GM12872 (cell line): ENCODE results near the gene OR51B2.

Experiments used
- CTCF ChIP-seq: IDR thresholded peaks from 3 replicates; pipeline ENCODE4 v1.5.1; 2011; ENCODE audit warnings: low read depth, mild to moderate bottlenecking, low read length, moderate library complexity; ENCODE audit not compliant: insufficient read depth

OR51B2 gene

GRCh38 chr11:5336331-5336730 lies 12.2 kb upstream of the OR51B2 start:
- TF ChIP-seq CTCF: no peak

GRCh38 chr11:5335170-5335569 lies 11.1 kb upstream of the OR51B2 start:
- no peak for TF ChIP-seq CTCF

- no peak for TF ChIP-seq CTCF
These were observed 6.8 kb downstream of the OR51B2 start for GRCh38 chr11:5317292-5317691.

- TF ChIP-seq CTCF: no peak
These were observed 13.7 kb downstream of the OR51B2 start for GRCh38 chr11:5310423-5310822.

GRCh38 chr11:5307256-5308019 lies 16.7 kb downstream of the OR51B2 start:
- no peak for TF ChIP-seq CTCF

- TF ChIP-seq CTCF: no peak
These were observed 20.1 kb downstream of the OR51B2 start for GRCh38 chr11:5304046-5304445.

- TF ChIP-seq CTCF: no peak
These were observed 20.5 kb downstream of the OR51B2 start for GRCh38 chr11:5303626-5304025.
